ENCODE data around the gene ZNF669.

Gene ZNF669

GRCh38 chr1:247113733-247114271 is 9.6 kb upstream of the ZNF669 start:
- no peak for TF ChIP-seq CTCF (IDR thresholded peaks at IDR 0.05; ENCODE audit: control insufficient read depth, insufficient read depth, low read depth, low read length, missing control alignments)
- DNase-seq (ENCODE audit: low read depth): no peak
- no peak overlapping the region for H3K4me3 ChIP-seq (ENCODE audit: control insufficient read depth, low read depth, low read length)

- no peak for DNase-seq (ENCODE audit: low read depth)
- TF ChIP-seq CTCF (IDR thresholded peaks at IDR 0.05; ENCODE audit: control insufficient read depth, insufficient read depth, low read depth, low read length, missing control alignments): no peak
- no peak overlapping the region for H3K4me3 ChIP-seq (ENCODE audit: control insufficient read depth, low read depth, low read length)
Observed at GRCh38 chr1:247113094-247113497, 8.9 kb upstream of the ZNF669 start.

- no peak for TF ChIP-seq CTCF (IDR thresholded peaks at IDR 0.05; ENCODE audit: control insufficient read depth, insufficient read depth, low read depth, low read length, missing control alignments)
- no peak for DNase-seq (ENCODE audit: low read depth)
- peak overlapping the region; percentile 60; the same call in 1 of the 2 replicates for H3K4me3 ChIP-seq (ENCODE audit: control insufficient read depth, low read depth, low read length)
Observed at GRCh38 chr1:247112479-247112781, 8.3 kb upstream of the ZNF669 start.

- DNase-seq (ENCODE audit: low read depth): no peak
- TF ChIP-seq CTCF (IDR thresholded peaks at IDR 0.05; ENCODE audit: control insufficient read depth, insufficient read depth, low read depth, low read length, missing control alignments): no peak
- H3K4me3 ChIP-seq (ENCODE audit: control insufficient read depth, low read depth, low read length): peak overlapping the region; percentile 60
Observed at GRCh38 chr1:247111700-247112478, 7.7 kb upstream of the ZNF669 start.

GRCh38 chr1:247111259-247111699 is 7.1 kb upstream of the ZNF669 start:
- TF ChIP-seq CTCF (IDR thresholded peaks at IDR 0.05; ENCODE audit: control insufficient read depth, insufficient read depth, low read depth, low read length, missing control alignments): no peak
- peak overlapping the region; percentile 60 for H3K4me3 ChIP-seq (ENCODE audit: control insufficient read depth, low read depth, low read length)
- no peak for DNase-seq (ENCODE audit: low read depth)

- TF ChIP-seq CTCF (IDR thresholded peaks at IDR 0.05; ENCODE audit: control insufficient read depth, insufficient read depth, low read depth, low read length, missing control alignments): no peak
- peak overlapping the region; percentile 60 for H3K4me3 ChIP-seq (ENCODE audit: control insufficient read depth, low read depth, low read length)
- DNase-seq (ENCODE audit: low read depth): no peak
Observed at GRCh38 chr1:247110627-247111258, 6.6 kb upstream of the ZNF669 start.

Measured in AG09309 (cell line).